HepG2 (cell line): ENCODE data around the gene NPTXR. TPM values are rescaled to one million over a fixed set of nuclear protein-coding genes. Genes with fewer than 3 reads are reported as not detected.

Source experiments
- AHR ChIP-seq: IDR thresholded peaks from 2 replicates; pipeline ENCODE4 v1.6.1; 2018; ENCODE audit warnings: missing genetic modification reagents, missing compliant biosample characterization
- ARNT2 ChIP-seq: sonication (generic); formaldehyde crosslinking; IDR thresholded peaks from 2 replicates; pipeline ENCODE4 v1.8.0; 2022; ENCODE audit warnings: mild to moderate bottlenecking, low read depth, missing genetic modification reagents, moderate library complexity
- FOXO1 ChIP-seq: sonication (generic); formaldehyde crosslinking; IDR thresholded peaks from 2 replicates; pipeline ENCODE4 v1.4.0; 2020; ENCODE audit warnings: missing genetic modification reagents
- GATAD1 ChIP-seq: IDR thresholded peaks from 2 replicates; pipeline ENCODE4 v1.6.1; 2016; ENCODE audit warnings: missing genetic modification reagents, missing compliant biosample characterization
- GATAD2A ChIP-seq: IDR thresholded peaks from 2 replicates; pipeline ENCODE4 v1.6.1; 2016
- GPN1 ChIP-seq: sonication (generic); formaldehyde crosslinking; IDR thresholded peaks from 2 replicates; pipeline ENCODE4 v1.5.1; 2020; ENCODE audit warnings: missing genetic modification reagents, borderline replicate concordance
- NFIB ChIP-seq: sonication (generic); formaldehyde crosslinking; IDR thresholded peaks from 2 replicates; pipeline ENCODE4 v1.9.0; 2021; ENCODE audit warnings: missing genetic modification reagents, mild to moderate bottlenecking, borderline replicate concordance
- PATZ1 ChIP-seq: sonication (generic); formaldehyde crosslinking; IDR thresholded peaks from 2 replicates; pipeline ENCODE4 v1.4.0; 2020; ENCODE audit warnings: missing genetic modification reagents
- PHF20 ChIP-seq: sonication (generic); formaldehyde crosslinking; IDR thresholded peaks from 2 replicates; pipeline ENCODE4 v1.5.0; 2020; ENCODE audit warnings: mild to moderate bottlenecking, missing genetic modification reagents
- RFXAP ChIP-seq: sonication (generic); formaldehyde crosslinking; IDR thresholded peaks from 2 replicates; pipeline ENCODE4 v1.4.0; 2020; ENCODE audit warnings: missing genetic modification reagents, borderline replicate concordance
- WIZ ChIP-seq: sonication (generic); formaldehyde crosslinking; IDR thresholded peaks from 2 replicates; pipeline ENCODE4 v1.5.1; 2020; ENCODE audit warnings: mild to moderate bottlenecking, missing genetic modification reagents
- ZFX ChIP-seq: sonication (generic); formaldehyde crosslinking; IDR thresholded peaks from 2 replicates; pipeline ENCODE4 v1.4.0; 2020; ENCODE audit warnings: mild to moderate bottlenecking, low read depth, missing genetic modification reagents, moderate library complexity
- polyA plus RNA-seq, 8 experiments: library from polyadenylated mRNA; depleted of rRNA in 3 of 8; stranded (reverse) in 7 of 8; unstranded in 1 of 8; fragments of >200 nt; fragmentation: Illumina TruSeq in 4 of 8; extraction: Trizol in 4 of 8; gene quantifications; 2 replicates each; pipeline versions ENCODE4 v1.2.1 to v1.2.3, GENCODE V29; 2011 to 2016; ENCODE audit warnings: low read depth in 4 of 8, missing spikeins in 1 of 8, mixed read lengths in 1 of 8; ENCODE audit not compliant: insufficient read depth in 1 of 8
- total RNA-seq, 5 experiments: library from RNA; depleted of rRNA; stranded (reverse); fragments of >200 nt; fragmentation: Illumina TruSeq; extraction: Trizol; gene quantifications; 2 replicates each; pipeline ENCODE4 v1.2.3, GENCODE V29; 2016; ENCODE audit warnings: low read depth in 1 of 5
- TF ChIP-seq, protein P1 (sequence below): sonication (generic); formaldehyde crosslinking; conservative IDR thresholded peaks from 2 replicates; pipeline ENCODE4 v1.8.0; 2022; ENCODE audit warnings: low read depth, missing genetic modification reagents

NPTXR gene
- total and polyA plus RNA-seq, 2 of the 13 experiments (the other 11 are each of a cell fraction or from before 2014, with no cell fraction given), result 2.6 to 4.8 TPM

DNA sequence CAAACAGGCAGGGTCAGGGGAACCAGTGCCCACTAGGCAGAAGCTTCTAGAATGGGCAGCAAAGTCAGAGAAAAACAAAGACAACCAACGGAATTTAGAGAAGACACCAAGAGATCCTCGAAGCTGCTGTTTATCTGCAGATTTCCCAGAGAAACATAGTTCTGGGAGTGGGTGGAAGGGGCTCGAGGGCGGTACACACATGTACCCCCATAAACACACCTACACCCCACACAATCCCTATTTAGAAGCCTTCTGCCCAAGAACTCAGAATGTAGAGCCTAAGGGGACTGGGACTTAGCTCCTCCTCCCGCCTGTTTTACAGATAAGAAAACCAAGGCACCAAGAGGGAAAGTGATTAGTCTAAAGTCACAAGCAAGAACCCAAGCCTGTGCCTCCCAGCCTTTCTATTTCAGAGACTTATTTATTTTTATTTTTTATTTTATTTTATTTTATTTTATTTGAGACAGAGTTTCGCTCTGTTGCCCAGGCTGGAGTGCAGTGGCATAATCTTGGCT, 6.4 kb downstream of the NPTXR start (continued):
- TF ChIP-seq NFIB, result no peak
- TF ChIP-seq RFXAP (CRISPR knock-in tag), result no peak
- TF ChIP-seq PHF20 (CRISPR knock-in tag), result no peak
- TF ChIP-seq GATAD2A (CRISPR knock-in tag), result no peak
- TF ChIP-seq, protein P1, sequence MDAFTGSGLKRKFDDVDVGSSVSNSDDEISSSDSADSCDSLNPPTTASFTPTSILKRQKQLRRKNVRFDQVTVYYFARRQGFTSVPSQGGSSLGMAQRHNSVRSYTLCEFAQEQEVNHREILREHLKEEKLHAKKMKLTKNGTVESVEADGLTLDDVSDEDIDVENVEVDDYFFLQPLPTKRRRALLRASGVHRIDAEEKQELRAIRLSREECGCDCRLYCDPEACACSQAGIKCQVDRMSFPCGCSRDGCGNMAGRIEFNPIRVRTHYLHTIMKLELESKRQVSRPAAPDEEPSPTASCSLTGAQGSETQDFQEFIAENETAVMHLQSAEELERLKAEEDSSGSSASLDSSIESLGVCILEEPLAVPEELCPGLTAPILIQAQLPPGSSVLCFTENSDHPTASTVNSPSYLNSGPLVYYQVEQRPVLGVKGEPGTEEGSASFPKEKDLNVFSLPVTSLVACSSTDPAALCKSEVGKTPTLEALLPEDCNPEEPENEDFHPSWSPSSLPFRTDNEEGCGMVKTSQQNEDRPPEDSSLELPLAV (CRISPR knock-in tag), result no peak
- TF ChIP-seq ZFX (CRISPR knock-in tag), result no peak
- no peak for TF ChIP-seq GPN1 (CRISPR knock-in tag)
- TF ChIP-seq WIZ (CRISPR knock-in tag), result no peak
- no peak for TF ChIP-seq AHR (CRISPR knock-in tag)
- TF ChIP-seq PATZ1 (CRISPR knock-in tag), result no peak
- TF ChIP-seq ARNT2 (CRISPR knock-in tag), result no peak
- TF ChIP-seq GATAD1, result no peak
- TF ChIP-seq FOXO1, result no peak
